PC-3 (cell line): ENCODE data around the gene ST3GAL6. TPM values are rescaled to one million over a fixed set of nuclear protein-coding genes. Genes with fewer than 3 reads are reported as not detected.

Experiments used
- ATAC-seq: fragments of 200-7000 bp; cut with Tn5 transposase; 2 replicates; pipeline ENCODE4 v1.9.1; 2020; ENCODE audit warnings: mild to moderate bottlenecking, moderate library complexity
- BruUV-seq: library from RNA; stranded (reverse); fragments of 400-500 nt; replicated peaks from 2 replicates; lab custom pipeline; 2021; lab: Mats Ljungman, UMichigan
- CTCF ChIA-PET: fragments of 300-600 bp; sonication (Branson Sonifier 250); formaldehyde crosslinking; loops from one replicate; lab custom pipeline; 2022; ENCODE audit warnings: antibody characterized with exemption; lab: Charles Lee
- POLR2A ChIA-PET: fragments of 300-600 bp; sonication (Branson Sonifier 250); formaldehyde crosslinking; loops from one replicate; lab custom pipeline; 2022; ENCODE audit warnings: antibody characterized with exemption; ENCODE audit not compliant: unreplicated experiment; lab: Charles Lee
- DNase-seq: peaks from one replicate; pipeline ENCODE4 v3.0.0-alpha.2; 2015
- H2AFZ ChIP-seq: fragments of 300-600 bp; sonication (generic); 2 replicates; pipeline ENCODE4 v1.6.0; 2016; ENCODE audit warnings: antibody characterized with exemption, low read length
- H3F3A ChIP-seq: fragments of 300-600 bp; sonication (generic); one replicate; pipeline ENCODE4 v1.6.0; 2017; ENCODE audit warnings: antibody characterized with exemption, low read length, control low read depth, mild to moderate bottlenecking; ENCODE audit not compliant: unreplicated experiment
- H3K27ac ChIP-seq: fragments of 300-600 bp; sonication (generic); 2 replicates; pipeline ENCODE4 v1.5.1; 2016; ENCODE audit warnings: mild to moderate bottlenecking, low read length
- H3K27me3 ChIP-seq: fragments of 300-600 bp; sonication (generic); 2 replicates; pipeline ENCODE4 v1.6.1; 2016; ENCODE audit warnings: low read length, mixed read lengths
- H3K36me3 ChIP-seq: fragments of 300-600 bp; sonication (generic); 2 replicates; pipeline ENCODE4 v1.6.1; 2016; ENCODE audit warnings: low read depth, mixed run types, low read length, mixed read lengths
- H3K4me1 ChIP-seq: fragments of 300-600 bp; sonication (generic); 2 replicates; pipeline ENCODE4 v1.5.1; 2016; ENCODE audit warnings: low read length; ENCODE audit not compliant: insufficient read depth
- H3K4me2 ChIP-seq: fragments of 300-600 bp; sonication (generic); 2 replicates; pipeline ENCODE4 v1.6.0; 2016; ENCODE audit warnings: low read length
- H3K4me3 ChIP-seq: fragments of 300-600 bp; sonication (generic); 2 replicates; pipeline ENCODE4 v1.5.1; 2016; ENCODE audit warnings: mild to moderate bottlenecking, low read length, mixed read lengths
- H3K79me2 ChIP-seq: fragments of 300-600 bp; sonication (generic); 2 replicates; pipeline ENCODE4 v1.6.1; 2017; ENCODE audit warnings: low read length, mixed read lengths
- H3K9ac ChIP-seq: fragments of 300-600 bp; sonication (generic); 2 replicates; pipeline ENCODE4 v1.6.0; 2016; ENCODE audit warnings: mild to moderate bottlenecking, low read length
- H3K9me2 ChIP-seq: fragments of 300-600 bp; sonication (generic); replicated peaks from 2 replicates; pipeline ENCODE4 v1.6.1; 2016; ENCODE audit warnings: mixed run types, low read length, mixed read lengths
- H3K9me3 ChIP-seq: fragments of 300-600 bp; sonication (generic); 2 replicates; pipeline ENCODE4 v1.6.1; 2016; ENCODE audit warnings: low read length, mixed read lengths
- H4K20me1 ChIP-seq: fragments of 300-600 bp; sonication (generic); 2 replicates; pipeline ENCODE4 v1.6.1; 2016; ENCODE audit warnings: low read length, mixed read lengths
- CTCF ChIP-seq: fragments of 300-600 bp; sonication (generic); conservative IDR thresholded peaks from 2 replicates; pipeline ENCODE4 v1.5.1; 2017; ENCODE audit warnings: antibody characterized with exemption, low read depth, mild to moderate bottlenecking, low read length
- EZH2 ChIP-seq: fragments of 300-600 bp; sonication (generic); IDR thresholded peaks from one replicate; pipeline ENCODE4 v1.6.1; 2017; ENCODE audit warnings: antibody characterized with exemption, mild to moderate bottlenecking, low read length; ENCODE audit not compliant: unreplicated experiment
- EZH2phosphoT487 ChIP-seq: fragments of 300-600 bp; sonication (generic); IDR thresholded peaks from 2 replicates; pipeline ENCODE4 v1.6.1; 2018; ENCODE audit warnings: mild to moderate bottlenecking, antibody characterized with exemption, low read length, borderline replicate concordance
- intact Hi-C: fragments of 100-400 bp; cut with micrococcal nuclease; formaldehyde crosslinking; loops from 2 replicates; pipeline ENCODE4 v1.9.0; 2023
- total RNA-seq: library from RNA; depleted of rRNA; stranded (reverse); fragments of >200 nt; gene quantifications from 2 replicates; pipeline ENCODE4 v1.2.3, GENCODE V29; 2014

The ST3GAL6 gene
- total RNA-seq, 1 experiment from 2014 or later, result 11.5 TPM

DNA sequence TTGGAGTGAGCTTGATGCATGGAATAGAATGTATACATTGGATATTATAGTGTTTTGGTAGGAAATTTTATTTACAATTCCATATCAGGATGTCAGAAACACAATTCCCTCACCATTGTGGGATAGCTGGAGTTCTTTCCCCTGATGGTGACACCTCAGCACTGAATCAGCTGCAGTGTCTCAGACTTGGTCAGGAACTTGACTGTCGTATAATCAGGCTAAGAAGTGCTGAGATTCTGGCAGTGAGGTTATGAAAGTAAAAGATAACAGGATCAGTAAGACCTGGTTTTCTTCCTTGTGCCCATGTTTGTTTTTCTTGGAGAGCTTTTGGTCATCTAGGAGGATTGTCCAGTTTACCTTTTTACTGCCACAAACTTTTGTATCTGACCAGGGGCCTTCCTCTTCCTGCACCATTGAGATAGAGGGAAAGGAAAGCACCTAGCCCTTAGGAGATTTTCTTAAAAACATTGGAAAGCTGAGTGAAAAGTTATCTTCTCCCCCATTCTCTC is 27.3 kb upstream of the ST3GAL6 start:
- peaks cover 57% of the 10 kb centered on the region for H3K79me2 ChIP-seq
- no peak overlapping the region for H3K27ac ChIP-seq

GRCh38 chr3:98737301-98737700 is 25.8 kb upstream of the ST3GAL6 start:
- peaks cover 41% of the 10 kb centered on the region for H3K4me1 ChIP-seq
- H3K36me3 ChIP-seq, result no peaks in the 10 kb centered on the region
- H3K9me2 ChIP-seq, result no peaks in the 10 kb centered on the region
- no peaks in the 10 kb centered on the region for H3K27me3 ChIP-seq
- no peak overlapping the region for H2AFZ ChIP-seq
- H3K79me2 ChIP-seq, result peaks cover 69% of the 10 kb centered on the region
- ChIA-PET CTCF (no interaction called here), POLR2A (no interaction called here)
- ATAC-seq (no peak), DNase-seq (no peak)
- no peak overlapping the region for H3K4me2 ChIP-seq
- no peaks in the 10 kb centered on the region for H3F3A ChIP-seq
- TF ChIP-seq CTCF (no peak), EZH2 (no peak), EZH2phosphoT487 (no peak)
- BruUV-seq, result no TSS peak
- H3K4me3 ChIP-seq, result no peak overlapping the region
- no peaks in the 10 kb centered on the region for H3K9me3 ChIP-seq
- no peak overlapping the region for H3K9ac ChIP-seq
- intact Hi-C loops, result no loop called here
- H4K20me1 ChIP-seq, result no peaks in the 10 kb centered on the region
- H3K27ac ChIP-seq, result no peak overlapping the region

More for the DNA sequence above, 27.3 kb upstream of the ST3GAL6 start:
- ChIA-PET POLR2A (no interaction called here), CTCF (no interaction called here)
- H3K36me3 ChIP-seq, result no peaks in the 10 kb centered on the region
- no peaks in the 10 kb centered on the region for H3K27me3 ChIP-seq
- H3K4me3 ChIP-seq, result peak overlapping the region; percentile 2; the same call in 1 of the 2 replicates
- no peak for TF ChIP-seq EZH2phosphoT487
- no peak for TF ChIP-seq EZH2
- TF ChIP-seq CTCF, result no peak
- no peaks in the 10 kb centered on the region for H3K9me2 ChIP-seq
- no peaks in the 10 kb centered on the region for H3F3A ChIP-seq
- H3K9ac ChIP-seq, result no peak overlapping the region
- peaks cover 39% of the 10 kb centered on the region for H3K4me1 ChIP-seq
- H3K9me3 ChIP-seq, result no peaks in the 10 kb centered on the region
- H4K20me1 ChIP-seq, result no peaks in the 10 kb centered on the region
- ATAC-seq (no peak), DNase-seq (peak; percentile 28)
- peak overlapping the region; percentile 95 for H3K4me2 ChIP-seq
- intact Hi-C loops, result no loop called here
- no TSS peak for BruUV-seq
- H2AFZ ChIP-seq, result no peak overlapping the region

DNA sequence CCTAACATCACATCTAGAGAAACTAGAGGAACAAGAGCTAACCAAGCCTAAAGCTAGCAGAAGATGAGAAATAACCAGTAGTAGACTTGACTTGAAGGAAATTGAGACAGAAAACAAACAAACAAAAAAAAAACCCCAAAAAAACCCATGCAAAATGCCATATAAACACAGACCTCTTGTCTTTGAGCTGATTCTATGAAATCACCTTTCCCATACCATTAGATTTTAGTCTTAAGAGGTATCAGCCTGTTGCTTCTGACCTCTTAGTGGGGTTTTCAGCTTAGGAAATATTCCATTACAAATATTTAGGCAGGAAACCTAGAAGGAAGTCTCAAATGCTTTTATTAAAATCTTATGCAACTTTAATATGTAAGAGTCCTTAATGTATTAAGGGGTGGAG is 23.9 kb upstream of the ST3GAL6 start:
- ChIA-PET POLR2A (interaction anchor here (0.7 kb wide), 1 partner anchor 147 kb away, joined by 9 read pairs; no protein-coding TSS in a partner anchor), CTCF (no interaction called here)
- H3F3A ChIP-seq, result no peaks in the 10 kb centered on the region
- intact Hi-C loops, result no loop called here
- DNase-seq (no peak), ATAC-seq (no peak)
- H3K27me3 ChIP-seq, result no peaks in the 10 kb centered on the region
- H3K79me2 ChIP-seq, result peaks cover 61% of the 10 kb centered on the region
- no peak overlapping the region for H3K4me2 ChIP-seq
- H3K4me3 ChIP-seq, result no peak overlapping the region
- H3K9me3 ChIP-seq, result no peaks in the 10 kb centered on the region
- peaks cover 42% of the 10 kb centered on the region for H3K4me1 ChIP-seq
- H2AFZ ChIP-seq, result no peak overlapping the region
- H3K36me3 ChIP-seq, result no peaks in the 10 kb centered on the region
- no peak for TF ChIP-seq EZH2
- no peak for TF ChIP-seq EZH2phosphoT487
- TF ChIP-seq CTCF, result no peak
- no TSS peak for BruUV-seq
- H4K20me1 ChIP-seq, result no peaks in the 10 kb centered on the region
- H3K9me2 ChIP-seq, result no peaks in the 10 kb centered on the region
- no peak overlapping the region for H3K9ac ChIP-seq
- no peak overlapping the region for H3K27ac ChIP-seq
